Measurements from ENCODE around the gene SLC38A10. TPM values are rescaled to one million over a fixed set of nuclear protein-coding genes. Genes with fewer than 3 reads are reported as not detected.
A peak's percentile ranks its signal among the peaks of the same experiment; 100 is the strongest.

The SLC38A10 gene
- total and polyA plus RNA-seq, 12 donors = 17.6 to 190 (median 102) TPM

DNA sequence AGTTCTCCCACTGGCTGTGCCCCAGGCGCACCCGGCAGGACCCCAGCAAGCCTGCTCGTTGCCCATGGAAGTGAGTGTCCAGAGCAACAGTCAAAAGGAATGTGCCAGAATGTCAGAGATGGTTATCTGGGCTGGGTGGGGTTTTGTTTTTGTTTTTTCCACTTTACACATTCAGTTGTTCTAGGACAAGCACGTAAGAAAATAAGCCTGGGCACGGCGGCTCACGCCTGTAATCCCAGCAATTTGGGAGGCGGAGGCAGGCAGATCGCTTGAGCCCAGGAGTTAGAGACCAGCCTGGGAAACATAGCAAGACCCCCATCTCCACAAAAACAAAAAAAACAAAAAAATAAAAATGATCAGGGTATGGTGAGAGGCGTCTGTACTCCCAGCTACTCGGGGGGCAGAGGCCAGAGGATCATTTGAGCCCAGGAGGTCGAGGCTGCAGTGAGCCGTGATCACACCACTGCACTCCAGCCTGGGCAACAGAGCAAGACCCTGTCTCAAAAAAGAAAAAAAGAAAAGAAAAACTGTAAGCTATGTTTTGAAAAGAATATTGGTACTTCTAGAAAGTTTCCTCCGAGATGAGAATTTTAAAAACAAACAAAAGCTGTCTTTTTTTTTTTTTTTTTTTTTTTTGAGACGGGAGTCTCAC lies 47.6 kb downstream of the SLC38A10 start:
- no peak for DNase-seq
- Histone ChIP-seq H3K27me3 (no peaks in the 10 kb centered on the region), H3K27ac (no peak overlapping the region), H3K36me3 (replicated peaks in 1 of 2) (peaks cover 0 to 30% of the 10 kb centered on the region in 2 donors), H3K4me3 (no peak overlapping the region), H3K9me3 (replicated peaks in 1 of 3) (no peaks in the 10 kb centered on the region), H3K4me1 (replicated peaks in 1 of 2) (peaks cover 0 to 5% of the 10 kb centered on the region in 2 donors)
- WGBS, 4 donors = 90 to 95% (median 92%) methylated on average over 14 to 15 of the region's 15 CpGs
- intact Hi-C loops (cut with DNase I) = no loop called here
- TF ChIP-seq POLR2A (IDR thresholded peaks at IDR 0.05) = no peak
- TF ChIP-seq, protein P1, sequence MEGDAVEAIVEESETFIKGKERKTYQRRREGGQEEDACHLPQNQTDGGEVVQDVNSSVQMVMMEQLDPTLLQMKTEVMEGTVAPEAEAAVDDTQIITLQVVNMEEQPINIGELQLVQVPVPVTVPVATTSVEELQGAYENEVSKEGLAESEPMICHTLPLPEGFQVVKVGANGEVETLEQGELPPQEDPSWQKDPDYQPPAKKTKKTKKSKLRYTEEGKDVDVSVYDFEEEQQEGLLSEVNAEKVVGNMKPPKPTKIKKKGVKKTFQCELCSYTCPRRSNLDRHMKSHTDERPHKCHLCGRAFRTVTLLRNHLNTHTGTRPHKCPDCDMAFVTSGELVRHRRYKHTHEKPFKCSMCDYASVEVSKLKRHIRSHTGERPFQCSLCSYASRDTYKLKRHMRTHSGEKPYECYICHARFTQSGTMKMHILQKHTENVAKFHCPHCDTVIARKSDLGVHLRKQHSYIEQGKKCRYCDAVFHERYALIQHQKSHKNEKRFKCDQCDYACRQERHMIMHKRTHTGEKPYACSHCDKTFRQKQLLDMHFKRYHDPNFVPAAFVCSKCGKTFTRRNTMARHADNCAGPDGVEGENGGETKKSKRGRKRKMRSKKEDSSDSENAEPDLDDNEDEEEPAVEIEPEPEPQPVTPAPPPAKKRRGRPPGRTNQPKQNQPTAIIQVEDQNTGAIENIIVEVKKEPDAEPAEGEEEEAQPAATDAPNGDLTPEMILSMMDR (IDR thresholded peaks at IDR 0.05) = no peak

DNA sequence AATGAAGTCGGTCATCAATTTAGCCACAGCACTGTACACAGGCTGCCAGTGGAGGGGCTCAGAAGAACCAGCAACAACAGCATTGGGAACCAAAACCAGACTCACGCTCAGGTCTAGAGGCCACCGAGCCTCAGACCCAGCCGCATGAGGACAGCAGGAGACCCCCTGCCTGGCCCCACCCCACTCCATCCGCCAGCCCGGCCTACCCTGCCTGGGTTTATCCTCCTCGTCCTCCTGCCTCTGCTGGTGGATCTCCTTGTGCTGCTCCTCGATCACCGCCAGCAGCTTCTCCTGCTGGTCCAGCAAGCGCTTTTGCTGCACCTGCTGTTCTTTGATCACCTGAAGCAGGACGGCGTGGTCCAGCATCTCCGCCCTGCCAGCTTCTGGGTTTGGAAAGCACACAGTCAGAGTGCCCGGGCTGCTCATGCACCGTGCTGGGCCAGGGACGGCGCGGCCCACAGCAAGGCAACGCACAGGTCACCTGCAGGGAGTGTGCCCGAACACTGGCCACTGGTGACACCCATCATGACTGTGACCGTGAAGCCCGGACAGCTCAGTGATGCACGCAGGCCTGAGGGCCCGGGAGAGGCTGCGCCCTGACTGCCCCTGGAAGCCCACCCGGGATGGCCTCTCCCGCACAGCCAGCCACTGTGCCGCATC lies 48.3 kb downstream of the SLC38A10 start:
- H3K4me3 ChIP-seq = no peak overlapping the region
- no peaks in the 10 kb centered on the region for H3K9me3 ChIP-seq (replicated peaks in 1 of 3)
- 94 to 96% (median 96%) methylated on average over 17 to 28 of the region's 28 CpGs for WGBS, 4 donors
- no peak for TF ChIP-seq POLR2A (IDR thresholded peaks at IDR 0.05)
- TF ChIP-seq, protein P1 (IDR thresholded peaks at IDR 0.05) = no peak
- intact Hi-C loops (cut with DNase I) = no loop called here
- H3K27ac ChIP-seq = no peak overlapping the region
- DNase-seq = no peak
- H3K27me3 ChIP-seq = no peaks in the 10 kb centered on the region
- peaks cover 0 to 24% of the 10 kb centered on the region in 2 donors for H3K36me3 ChIP-seq (replicated peaks in 1 of 2)
- H3K4me1 ChIP-seq (replicated peaks in 1 of 2) = peaks cover 0 to 5% of the 10 kb centered on the region in 2 donors

DNA sequence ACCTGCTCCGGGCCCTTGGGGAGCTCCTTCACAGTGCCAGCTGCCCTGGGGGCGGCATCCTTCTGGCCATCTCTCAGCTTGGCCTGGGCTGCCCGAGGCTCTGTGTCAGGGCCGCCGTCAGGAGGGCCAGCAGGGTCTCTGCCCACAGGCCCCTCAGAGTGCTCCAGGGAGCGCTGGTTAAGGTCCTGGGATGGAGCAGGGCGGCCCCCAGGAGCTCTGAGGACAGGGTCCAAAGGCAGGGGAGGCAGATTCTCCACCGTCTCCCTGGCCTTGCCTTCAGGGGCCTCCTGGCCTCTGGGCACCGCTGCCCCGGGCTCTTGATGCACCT lies 48.8 kb downstream of the SLC38A10 start:
- H3K9me3 ChIP-seq (replicated peaks in 1 of 3) = no peaks in the 10 kb centered on the region
- H3K36me3 ChIP-seq (replicated peaks in 1 of 2) = peaks cover 0 to 19% of the 10 kb centered on the region in 2 donors
- no peaks in the 10 kb centered on the region for H3K27me3 ChIP-seq
- H3K27ac ChIP-seq = no peak overlapping the region
- TF ChIP-seq POLR2A (IDR thresholded peaks at IDR 0.05) = no peak
- TF ChIP-seq, protein P1 (IDR thresholded peaks at IDR 0.05) = no peak
- DNase-seq = no peak
- WGBS, 4 donors = 87 to 93% (median 92%) methylated on average over 7 to 10 of the region's 10 CpGs; no CpG with 5 or more reads in 1 of the 4 donors
- peaks cover 0 to 5% of the 10 kb centered on the region in 2 donors for H3K4me1 ChIP-seq (replicated peaks in 1 of 2)
- no peak overlapping the region for H3K4me3 ChIP-seq
- intact Hi-C loops (cut with DNase I) = no loop called here

DNA sequence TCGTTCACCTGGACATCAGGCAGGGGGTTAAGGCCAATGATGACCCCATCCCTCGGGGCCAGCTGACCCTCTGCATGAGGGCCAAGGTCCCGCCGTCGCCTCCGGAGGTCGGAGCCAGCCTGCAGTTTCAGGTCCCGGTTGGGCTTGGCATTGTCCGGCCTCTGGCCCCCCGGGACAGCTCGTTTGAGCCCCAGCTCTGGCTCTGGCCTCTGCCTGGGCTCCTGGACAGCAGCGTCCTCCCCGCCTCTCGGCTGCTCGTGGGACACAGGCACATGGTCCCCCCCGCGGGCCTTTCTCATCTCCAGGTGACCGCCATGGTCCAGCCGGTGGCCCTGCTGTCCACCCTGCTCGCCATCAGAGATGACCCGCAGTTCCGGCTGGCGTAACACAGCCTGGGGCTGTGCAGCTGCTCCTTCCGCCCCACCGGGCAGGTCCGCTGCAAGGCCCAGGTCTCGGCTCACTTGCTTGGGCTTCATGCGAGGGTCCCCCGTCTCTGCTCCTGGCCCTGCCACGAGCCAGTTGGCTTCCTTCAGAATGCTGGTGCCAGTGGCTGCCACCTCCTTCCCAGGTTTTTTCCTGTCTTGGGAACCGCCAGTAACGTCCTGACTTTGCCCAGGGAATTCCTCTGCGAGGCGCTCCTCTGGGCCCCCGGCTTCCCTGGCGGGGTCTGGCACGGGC lies 49.3 kb downstream of the SLC38A10 start:
- Histone ChIP-seq H3K9me3 (replicated peaks in 1 of 3) (no peaks in the 10 kb centered on the region), H3K27ac (no peak overlapping the region), H3K36me3 (replicated peaks in 1 of 2) (peaks cover 0 to 13% of the 10 kb centered on the region in 2 donors), H3K27me3 (no peaks in the 10 kb centered on the region), H3K4me1 (replicated peaks in 1 of 2) (peaks cover 0 to 5% of the 10 kb centered on the region in 2 donors), H3K4me3 (no peak overlapping the region)
- WGBS, 4 donors = 73 to 100% (median 80%) methylated on average over 3 to 37 of the region's 37 CpGs
- peak in 1 of 7 donors; percentile 25 for DNase-seq
- intact Hi-C loops (cut with DNase I) = no loop called here
- no peak for TF ChIP-seq POLR2A (IDR thresholded peaks at IDR 0.05)
- TF ChIP-seq, protein P1 (IDR thresholded peaks at IDR 0.05) = no peak
